ENCODE data around the gene KAZN.

The KAZN gene

GRCh38 chr1:14924455-14925331, 326.2 kb downstream of the KAZN start:
- DNase-seq (ENCODE audit: low read depth in 2 of 2, low spot score in 1 of 2): no peak

- no peak for DNase-seq (ENCODE audit: low read depth in 2 of 2, low spot score in 1 of 2)
These were observed 327.1 kb downstream of the KAZN start for GRCh38 chr1:14925336-14926136.

- no peak for DNase-seq (ENCODE audit: low read depth in 2 of 2, low spot score in 1 of 2)
These were observed 327.7 kb downstream of the KAZN start for GRCh38 chr1:14926229-14926628.

- DNase-seq (ENCODE audit: low read depth in 2 of 2, low spot score in 1 of 2): no peak
These were observed 328.5 kb downstream of the KAZN start for GRCh38 chr1:14926818-14927575.

GRCh38 chr1:14928412-14928811, 329.9 kb downstream of the KAZN start:
- DNase-seq (ENCODE audit: low read depth in 2 of 2, low spot score in 1 of 2): no peak

GRCh38 chr1:14928886-14929546, 330.5 kb downstream of the KAZN start:
- DNase-seq (ENCODE audit: low read depth in 2 of 2, low spot score in 1 of 2): no peak

- DNase-seq (ENCODE audit: low read depth in 2 of 2, low spot score in 1 of 2): no peak
These were observed 331.2 kb downstream of the KAZN start for GRCh38 chr1:14929547-14930246.

- no peak for DNase-seq (ENCODE audit: low read depth in 2 of 2, low spot score in 1 of 2)
These were observed 331.9 kb downstream of the KAZN start for GRCh38 chr1:14930247-14930965.

GRCh38 chr1:14932034-14932638, 333.7 kb downstream of the KAZN start:
- DNase-seq (ENCODE audit: low read depth in 2 of 2, low spot score in 1 of 2): no peak

GRCh38 chr1:14934867-14935266, 336.4 kb downstream of the KAZN start:
- DNase-seq (ENCODE audit: low read depth in 2 of 2, low spot score in 1 of 2): no peak

GRCh38 chr1:14936815-14937214, 338.3 kb downstream of the KAZN start:
- DNase-seq (ENCODE audit: low read depth in 2 of 2, low spot score in 1 of 2): no peak

- no peak for DNase-seq (ENCODE audit: low read depth in 2 of 2, low spot score in 1 of 2)
These were observed 338.9 kb downstream of the KAZN start for GRCh38 chr1:14937288-14937949.

- no peak for DNase-seq (ENCODE audit: low read depth in 2 of 2, low spot score in 1 of 2)
These were observed 341.2 kb downstream of the KAZN start for GRCh38 chr1:14939527-14940284.

GRCh38 chr1:14940285-14940870, 341.9 kb downstream of the KAZN start:
- DNase-seq (ENCODE audit: low read depth in 2 of 2, low spot score in 1 of 2): no peak

- DNase-seq (ENCODE audit: low read depth in 2 of 2, low spot score in 1 of 2): no peak
These were observed 343.4 kb downstream of the KAZN start for GRCh38 chr1:14941864-14942263.

GRCh38 chr1:14944471-14944985, 346.0 kb downstream of the KAZN start:
- no peak for DNase-seq (ENCODE audit: low read depth in 2 of 2, low spot score in 1 of 2)

Data from stimulated activated CD8-positive, alpha-beta memory T cell treated with anti-CD3 and anti-CD28 coated beads, Interleukin-4, amount 100 ng/mL, for 4 hours (primary cell).